TTC549 (cell line): ENCODE measurements around the gene VIM.

ENCODE experiments used
- FAIRE-seq: peaks from 2 replicates; lab custom pipeline; 2012; peaks lifted over from hg19 to GRCh38; lab: Jason Lieb, UNC

Gene VIM

GRCh38 chr10:17228091-17229015, at the start of gene VIM:
Gene VIM (plus strand): TSS chr10:17228241. CDS start chr10:17229423, 1,182 bp downstream.
- no peak for FAIRE-seq

- FAIRE-seq, result no peak
Measured at GRCh38 chr10:17179002-17179401, 49.0 kb upstream of the VIM start.

GRCh38 chr10:17181110-17181509, 46.9 kb upstream of the VIM start:
- FAIRE-seq, result no peak

- no peak for FAIRE-seq
Measured at GRCh38 chr10:17181751-17182150, 46.3 kb upstream of the VIM start.

DNA sequence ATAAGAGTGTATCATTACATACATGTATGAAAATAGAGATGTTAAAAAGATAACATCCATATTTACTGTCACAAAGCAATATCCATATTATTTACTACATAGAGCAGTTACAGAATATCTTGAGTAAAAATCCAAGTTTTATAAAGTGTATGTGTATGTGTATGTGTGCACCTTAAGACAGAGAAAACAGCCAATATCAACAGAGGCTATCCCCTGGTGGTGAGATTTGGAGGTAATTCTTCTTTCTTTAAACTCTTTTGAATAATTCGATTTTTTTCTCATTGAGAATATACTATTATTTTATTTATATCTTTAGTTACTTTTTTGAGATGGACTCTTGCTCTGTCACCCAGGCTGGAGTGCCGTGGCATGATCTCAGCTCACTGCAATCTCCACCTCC, 44.9 kb upstream of the VIM start:
- FAIRE-seq, result no peak

DNA sequence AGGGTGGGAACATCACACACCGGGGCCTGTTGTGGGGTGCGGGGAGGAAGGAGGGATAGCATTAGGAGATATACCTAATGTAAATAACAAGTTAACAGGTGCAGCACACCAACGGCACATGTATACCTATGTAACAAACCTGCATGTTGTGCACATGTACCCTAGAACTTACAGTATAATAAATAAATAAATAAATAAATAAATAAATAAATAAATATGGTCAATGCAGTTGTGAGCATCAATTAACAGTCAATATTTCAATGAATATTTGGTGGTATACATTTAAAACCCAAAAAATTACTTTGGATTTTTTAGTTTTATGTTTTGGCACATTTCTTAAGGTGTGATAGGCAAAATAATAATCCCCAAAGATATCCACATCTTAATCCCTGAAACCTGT, 42.2 kb upstream of the VIM start:
- no peak for FAIRE-seq

GRCh38 chr10:17188644-17189172, 39.3 kb upstream of the VIM start:
- FAIRE-seq, result no peak

GRCh38 chr10:17190602-17191001, 37.4 kb upstream of the VIM start:
- no peak for FAIRE-seq

DNA sequence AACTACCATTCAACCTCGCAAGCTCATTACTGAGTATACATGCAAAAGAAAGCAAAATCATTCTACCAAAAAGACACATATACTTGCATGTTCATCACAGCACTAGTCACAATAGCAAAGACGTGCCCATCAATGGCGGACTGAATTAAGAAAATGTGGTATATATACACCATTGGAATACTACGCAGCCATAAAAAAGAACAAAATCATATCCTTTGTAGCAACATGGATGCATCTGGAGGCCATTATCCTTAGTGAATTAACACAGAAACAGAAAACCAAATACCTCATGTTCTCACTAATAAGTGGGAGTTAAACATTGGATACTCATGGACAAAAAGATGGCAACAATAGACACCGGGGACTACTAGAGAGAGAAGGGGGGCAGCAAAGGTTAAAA, 33.0 kb upstream of the VIM start:
- FAIRE-seq, result no peak

DNA sequence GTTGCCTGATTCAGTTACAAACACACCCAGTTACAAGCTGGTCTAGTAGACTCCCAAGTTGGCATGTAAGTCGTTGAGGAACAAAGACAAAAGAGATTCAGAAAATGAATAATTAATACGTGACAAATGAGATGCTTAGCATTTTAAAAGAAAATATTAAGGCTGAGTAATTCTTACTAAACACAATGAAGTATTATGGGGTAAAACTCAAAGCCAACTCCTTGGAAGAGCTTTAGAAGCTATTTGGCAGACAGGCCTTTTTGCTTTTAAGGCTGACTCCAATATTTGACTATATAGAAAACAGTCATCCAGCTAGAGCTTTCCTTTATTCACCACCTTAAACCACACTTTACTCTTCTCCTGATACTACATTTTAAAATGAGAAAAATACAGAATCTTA, 32.0 kb upstream of the VIM start:
- no peak for FAIRE-seq

- FAIRE-seq, result no peak
Measured at GRCh38 chr10:17196573-17196972, 31.5 kb upstream of the VIM start.

GRCh38 chr10:17199351-17199804, 28.7 kb upstream of the VIM start:
- peak; percentile 93 for FAIRE-seq

DNA sequence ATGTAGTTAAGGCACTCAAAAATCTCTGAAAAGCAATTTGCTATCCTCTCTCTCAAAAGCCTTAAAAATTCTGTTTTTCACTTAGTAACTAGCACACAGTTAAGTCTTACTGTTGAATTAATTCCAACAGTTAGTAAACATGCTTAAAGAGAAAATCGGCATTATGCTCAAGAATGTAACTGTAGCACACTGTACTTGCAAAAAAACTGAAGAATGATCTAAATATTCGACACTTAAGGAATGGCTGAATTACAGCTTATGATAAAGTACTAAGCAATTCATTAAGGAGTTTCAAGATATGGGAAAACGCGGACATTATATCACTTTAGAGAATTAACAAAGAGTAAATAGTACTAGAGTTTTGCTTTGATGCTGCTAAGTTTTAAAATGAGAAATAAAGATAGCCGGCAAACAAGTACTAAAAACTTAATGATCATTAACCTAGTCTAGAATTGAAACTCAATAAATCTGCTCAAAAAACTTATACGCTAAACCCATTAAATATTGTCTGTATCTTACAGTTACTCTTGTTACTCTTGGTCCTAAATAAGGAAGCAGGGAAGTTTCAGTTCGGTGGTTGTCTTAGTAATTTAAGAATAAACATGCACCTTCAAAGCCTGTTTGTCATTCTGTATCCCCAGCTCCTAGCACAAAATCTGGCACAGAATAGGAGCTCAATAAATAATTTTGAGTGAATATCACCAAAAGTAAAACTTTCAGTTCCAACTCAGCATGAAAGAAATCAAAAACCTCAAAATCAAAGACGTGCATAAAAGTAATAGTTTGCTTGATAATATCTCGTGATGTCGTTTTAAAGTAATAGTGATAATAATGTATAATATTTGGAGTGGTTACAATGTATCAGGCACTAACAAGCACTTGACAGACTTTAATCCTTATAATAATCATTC, 27.8 kb upstream of the VIM start:
- FAIRE-seq, result no peak

DNA sequence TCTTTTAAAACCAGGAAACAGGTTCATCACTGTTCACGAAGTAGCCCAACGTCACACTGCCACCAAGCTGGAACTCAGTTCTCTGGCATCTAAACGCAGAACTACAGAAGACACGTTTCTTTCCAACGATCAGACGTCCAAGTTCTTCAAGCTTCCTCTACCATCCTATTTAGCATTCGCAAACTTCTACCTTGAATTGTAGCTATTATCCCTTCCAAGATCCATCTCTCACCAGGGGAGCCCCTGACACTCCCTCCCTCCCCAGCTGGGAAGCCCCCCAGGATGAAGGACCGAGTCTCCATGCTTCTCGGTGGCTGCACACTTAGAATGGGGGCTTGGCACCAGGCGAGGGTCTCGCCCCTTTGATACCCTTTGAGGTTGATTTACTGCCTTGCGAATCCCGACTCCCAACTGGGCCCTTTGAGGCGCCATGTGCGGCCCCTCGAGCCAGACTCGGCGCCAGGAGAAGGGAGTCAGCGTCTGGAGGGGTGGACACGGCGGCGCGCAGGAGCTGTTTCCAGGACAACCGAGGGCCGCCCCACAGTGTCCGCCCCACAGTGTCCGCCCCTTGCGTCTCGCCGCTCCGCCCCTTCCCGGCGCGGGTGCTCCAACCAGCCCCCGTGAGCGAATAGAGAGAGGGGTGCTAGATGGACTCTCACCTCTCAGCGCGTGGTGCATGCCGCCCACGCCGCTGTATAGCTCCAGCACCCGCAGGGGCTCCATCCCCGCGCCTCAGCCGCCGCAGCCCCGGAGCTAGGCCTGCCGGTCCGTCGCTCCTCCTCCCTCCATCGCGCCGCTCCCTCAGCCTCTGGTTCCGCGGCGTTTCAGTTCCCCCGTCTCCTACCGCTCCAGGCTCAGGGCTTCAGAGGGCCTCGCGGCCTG, 26.9 kb upstream of the VIM start, which contains the start of gene TRDMT1:
Gene TRDMT1 (minus strand): TSS at position 761 of the 882 bp plus-strand sequence. CDS start 38 bp downstream, at position 723.
- peak; percentile 98 for FAIRE-seq

GRCh38 chr10:17201794-17202116, 26.3 kb upstream of the VIM start:
- no peak for FAIRE-seq

DNA sequence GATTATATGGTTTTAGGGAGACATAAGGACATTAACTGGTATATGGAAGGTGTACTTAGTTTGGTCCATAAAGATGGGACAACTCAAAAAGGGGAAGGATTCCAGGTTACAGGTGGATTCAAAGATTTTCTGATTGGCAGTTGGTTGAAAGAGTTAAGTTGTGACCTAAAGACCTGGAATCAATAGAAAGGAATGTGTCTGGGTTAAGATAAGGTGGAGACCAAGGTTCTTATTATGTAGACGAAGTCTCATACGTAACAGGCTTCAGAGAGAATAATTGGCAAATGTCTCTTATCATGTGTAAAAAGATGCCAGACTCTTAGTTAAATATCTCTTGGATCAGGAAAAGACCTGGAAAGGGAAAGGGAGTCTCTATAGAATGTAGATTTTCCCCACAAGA, 25.5 kb upstream of the VIM start:
- no peak for FAIRE-seq

DNA sequence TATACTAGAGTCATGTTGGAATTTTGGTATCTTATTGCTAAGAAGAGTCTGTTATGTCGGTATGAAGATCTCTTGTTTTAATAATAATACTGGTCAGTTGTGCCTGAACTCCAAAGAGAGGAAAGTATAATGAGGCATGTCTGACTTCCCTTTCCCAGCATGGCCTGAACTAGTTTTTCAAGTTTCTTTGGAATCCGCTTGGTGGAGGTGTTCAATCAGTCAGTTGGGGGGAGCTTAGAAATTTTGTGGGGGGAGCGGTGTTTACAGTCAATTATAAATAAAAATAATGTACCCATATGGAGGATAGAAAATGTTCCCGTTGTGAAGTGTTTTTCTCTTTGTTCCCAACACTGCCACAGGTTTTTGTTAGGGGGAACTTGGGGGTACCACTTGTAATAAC, 25.0 kb upstream of the VIM start:
- no peak for FAIRE-seq

GRCh38 chr10:17203416-17203815, 24.6 kb upstream of the VIM start:
- FAIRE-seq, result no peak

GRCh38 chr10:17206210-17206709, 21.8 kb upstream of the VIM start:
- peak; percentile 13 for FAIRE-seq

GRCh38 chr10:17208476-17208875, 19.6 kb upstream of the VIM start:
- FAIRE-seq, result no peak

- no peak for FAIRE-seq
Measured at GRCh38 chr10:17209302-17209701, 18.7 kb upstream of the VIM start.

- FAIRE-seq, result peak; percentile 22
Measured at GRCh38 chr10:17209881-17210280, 18.2 kb upstream of the VIM start.
